Heart left ventricle (tissue), 13 donors: ENCODE measurements around the gene GNB3.

Experiments
- CTCF ChIP-seq, 12 donors: fragments of 200-600 bp; sonication (generic) in 4 of 12; IDR thresholded peaks; one replicate each; pipeline versions ENCODE4 v1.5.0 to v1.8.0; 2018 to 2022; ENCODE audit warnings: antibody characterized with exemption in 12 of 12, mild to moderate bottlenecking in 5 of 12
- POLR2A ChIP-seq, 2 donors: fragments of 450-650 bp; IDR thresholded peaks; one replicate each; pipeline ENCODE4 v1.6.1; 2017; ENCODE audit warnings: antibody characterized with exemption in 2 of 2, mild to moderate bottlenecking in 2 of 2, moderate library complexity in 2 of 2
- donor health status: ischemic (EF 13 %, LVEDD 7.1; RV severe dilation, severe dysfunction).
- donor health status: DM: no; HTN: yes; CAD: no.
- donor health status: DM: no; HTN: no; CAD: no.
- donor health status: ischemic (EF 25% LVEDD 6.9; RV normal size, moderate dysfunction).
- donor health status: ischemic (EF 25% LVEDD 5.7; RV mildly dilated, moderate dysfunction).
- donor health status: ischemic (EF 35%, LVEDD 5.7; RV mildly dilated, moderate dysfunction).
- donor health status: nonischemic (EF 11% LVEDD 7.7; RV severe dilation, severe dysfunction).
- donor health status: DM: yes; HTN: yes; CAD: no.
- donor health status: PGD.
- donor health status: ischemic (EF 29% LVEDD 5.4; RV normal size, mild dysfunction).
- donor health status: nonischemic (EF 23%, LVEDD 6.1; RV moderate dilation, normal function).

- no peak for TF ChIP-seq POLR2A (IDR thresholded peaks at IDR 0.05)
- TF ChIP-seq CTCF (IDR thresholded peaks at IDR 0.05), result no peak
Observed at GRCh38 chr12:6816598-6816997, 24.1 kb upstream of the GNB3 start.
